HUES48 (cell line): ENCODE data around the gene APBA2.

Source experiments
- H3K27ac ChIP-seq: one replicate; pipeline ENCODE4 v1.7.0; 2013; ENCODE audit warnings: low read depth, low read length, inconsistent platforms
- H3K27me3 ChIP-seq: 2 replicates; pipeline ENCODE4 v1.6.1; 2013; ENCODE audit warnings: mild to moderate bottlenecking, low read length; ENCODE audit not compliant: control insufficient read depth, insufficient read depth
- H3K36me3 ChIP-seq: 2 replicates; pipeline ENCODE4 v1.6.1; 2013; ENCODE audit warnings: low read length; ENCODE audit not compliant: control insufficient read depth, insufficient read depth
- H3K4me1 ChIP-seq: 2 replicates; pipeline ENCODE4 v1.6.1; 2013; ENCODE audit warnings: mild to moderate bottlenecking, low read length; ENCODE audit not compliant: control insufficient read depth, insufficient read depth
- H3K4me3 ChIP-seq: 2 replicates; pipeline ENCODE4 v1.5.1; 2013; ENCODE audit warnings: mild to moderate bottlenecking, low read depth, low read length
- H3K9ac ChIP-seq: 2 replicates; pipeline ENCODE4 v1.6.1; 2013; ENCODE audit warnings: mild to moderate bottlenecking, low read depth, low read length, moderate library complexity
- H3K9me3 ChIP-seq: 2 replicates; pipeline ENCODE4 v1.6.1; 2013; ENCODE audit warnings: low read length; ENCODE audit not compliant: control insufficient read depth, insufficient read depth

The APBA2 gene

GRCh38 chr15:29134239-29134638 is 248.5 kb downstream of the APBA2 start:
- H3K4me3 ChIP-seq, result no peak overlapping the region
- H3K36me3 ChIP-seq, result no peaks in the 10 kb centered on the region
- no peak overlapping the region for H3K9ac ChIP-seq
- peaks cover 7% of the 10 kb centered on the region for H3K4me1 ChIP-seq
- no peaks in the 10 kb centered on the region for H3K27me3 ChIP-seq
- H3K9me3 ChIP-seq, result no peaks in the 10 kb centered on the region
- no peak overlapping the region for H3K27ac ChIP-seq

DNA sequence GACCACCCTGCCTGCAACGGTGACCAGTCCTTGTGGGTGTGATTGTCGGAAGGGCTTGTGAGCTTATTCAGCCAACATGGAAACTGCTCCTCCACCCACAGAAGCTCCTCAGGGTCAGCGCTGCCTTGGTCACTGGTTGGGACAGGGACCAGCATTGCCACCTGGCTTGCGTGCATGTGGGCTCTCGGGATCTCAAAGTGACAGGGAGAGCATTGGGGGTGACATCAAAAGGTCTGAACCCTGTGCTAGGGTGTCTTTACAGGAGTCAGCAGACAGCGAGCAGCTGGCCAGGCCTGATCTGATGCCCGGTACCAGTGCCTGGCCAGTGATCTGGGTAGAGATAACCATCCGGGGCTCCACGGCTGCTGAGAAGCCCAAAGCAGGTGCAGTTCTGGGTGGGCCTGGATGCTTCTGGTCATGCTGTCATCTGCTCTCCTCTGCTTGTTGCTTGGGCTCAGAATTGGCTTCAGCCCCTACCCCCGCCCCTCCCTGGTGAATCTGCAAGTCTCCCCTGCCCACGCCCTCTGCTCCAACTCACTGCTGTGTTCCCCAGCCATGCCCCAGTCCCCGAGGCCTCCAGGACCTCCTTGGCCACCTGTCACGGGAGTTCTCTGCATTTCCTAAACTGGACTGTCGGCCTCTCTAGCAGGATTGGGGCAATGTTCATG is 249.0 kb downstream of the APBA2 start:
- H3K4me1 ChIP-seq, result peaks cover 8% of the 10 kb centered on the region
- no peak overlapping the region for H3K9ac ChIP-seq
- H3K27ac ChIP-seq, result no peak overlapping the region
- no peaks in the 10 kb centered on the region for H3K9me3 ChIP-seq
- no peaks in the 10 kb centered on the region for H3K27me3 ChIP-seq
- no peak overlapping the region for H3K4me3 ChIP-seq
- no peaks in the 10 kb centered on the region for H3K36me3 ChIP-seq

- Histone ChIP-seq H3K27me3 (no peaks in the 10 kb centered on the region), H3K9ac (no peak overlapping the region), H3K36me3 (no peaks in the 10 kb centered on the region), H3K27ac (no peak overlapping the region), H3K4me1 (peaks cover 7% of the 10 kb centered on the region), H3K4me3 (no peak overlapping the region), H3K9me3 (no peaks in the 10 kb centered on the region)
Measured at GRCh38 chr15:29135309-29135657, 249.5 kb downstream of the APBA2 start.

DNA sequence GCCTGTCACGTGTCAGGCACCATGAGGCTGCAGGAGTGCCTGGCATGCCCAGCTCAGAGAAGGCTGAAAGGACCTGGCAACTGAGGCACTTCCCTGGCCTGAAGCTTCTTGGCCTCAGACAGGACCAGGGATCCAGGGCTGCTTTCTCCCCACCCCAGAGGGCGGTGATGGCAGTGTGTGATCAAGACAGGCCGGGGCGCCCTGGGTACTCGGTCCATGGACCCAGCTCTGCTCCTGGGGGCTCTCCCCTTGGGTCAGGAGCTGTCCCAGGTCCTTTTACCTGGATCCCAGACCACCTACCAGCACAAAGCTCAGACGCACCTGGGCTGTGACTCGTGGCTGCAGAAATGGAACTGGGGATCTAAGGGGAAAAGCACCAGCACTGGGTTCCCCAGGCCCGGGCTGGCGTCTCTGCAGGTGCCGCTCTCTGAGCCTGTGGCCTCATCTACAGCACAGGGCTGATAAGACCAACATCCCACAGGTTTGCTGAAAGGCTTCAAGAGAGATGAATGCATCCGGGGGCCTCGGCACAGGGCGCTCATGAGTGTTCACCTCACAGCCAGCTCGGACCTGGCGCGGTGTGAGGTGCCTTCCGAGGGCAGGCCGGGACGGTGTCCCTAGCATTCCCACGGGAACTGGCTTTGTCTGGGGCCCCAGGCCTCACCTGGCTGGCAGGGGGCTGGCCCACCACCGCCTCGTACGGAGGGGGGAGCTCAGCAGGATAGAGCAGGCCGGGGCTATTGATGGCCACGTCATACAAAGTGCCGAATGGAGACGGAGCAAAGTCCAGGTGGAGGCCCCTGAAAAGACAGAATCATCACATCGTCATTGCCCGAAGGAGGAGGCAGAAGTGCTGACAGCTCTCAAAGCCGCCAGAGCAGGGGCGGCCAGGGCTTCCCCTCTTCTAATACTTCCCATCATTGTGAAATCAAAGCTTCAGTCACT is 250.2 kb downstream of the APBA2 start:
- no peaks in the 10 kb centered on the region for H3K27me3 ChIP-seq
- no peaks in the 10 kb centered on the region for H3K9me3 ChIP-seq
- H3K27ac ChIP-seq, result no peak overlapping the region
- H3K9ac ChIP-seq, result no peak overlapping the region
- H3K36me3 ChIP-seq, result no peaks in the 10 kb centered on the region
- H3K4me1 ChIP-seq, result peaks cover 14% of the 10 kb centered on the region
- H3K4me3 ChIP-seq, result no peak overlapping the region

DNA sequence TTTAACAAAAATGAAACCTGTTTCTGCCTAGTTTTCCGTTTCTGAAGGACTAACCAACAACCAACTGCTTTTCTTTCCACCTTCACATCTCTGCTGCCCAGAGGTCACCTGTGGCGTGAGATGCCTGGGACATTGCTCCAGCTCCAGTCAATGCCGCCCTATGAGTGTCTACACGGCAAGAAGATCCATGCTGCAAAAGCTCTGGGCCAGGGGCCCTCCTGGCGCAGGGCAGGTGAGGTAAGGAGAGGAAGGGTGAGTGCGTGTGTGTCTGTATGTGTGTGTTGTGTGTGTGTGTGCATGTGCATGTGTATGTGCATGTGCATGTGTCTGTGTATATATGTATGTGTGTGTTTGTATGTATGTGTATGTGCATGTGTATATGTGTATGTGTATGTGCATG is 252.5 kb downstream of the APBA2 start:
- no peak overlapping the region for H3K4me3 ChIP-seq
- H3K4me1 ChIP-seq, result peaks cover 14% of the 10 kb centered on the region
- no peak overlapping the region for H3K9ac ChIP-seq
- H3K9me3 ChIP-seq, result no peaks in the 10 kb centered on the region
- no peak overlapping the region for H3K27ac ChIP-seq
- no peaks in the 10 kb centered on the region for H3K36me3 ChIP-seq
- no peaks in the 10 kb centered on the region for H3K27me3 ChIP-seq

- peaks cover 14% of the 10 kb centered on the region for H3K4me1 ChIP-seq
- H3K4me3 ChIP-seq, result no peak overlapping the region
- no peaks in the 10 kb centered on the region for H3K36me3 ChIP-seq
- H3K9me3 ChIP-seq, result no peaks in the 10 kb centered on the region
- no peak overlapping the region for H3K27ac ChIP-seq
- H3K27me3 ChIP-seq, result no peaks in the 10 kb centered on the region
- H3K9ac ChIP-seq, result no peak overlapping the region
Measured at GRCh38 chr15:29139072-29139471, 253.3 kb downstream of the APBA2 start.

- Histone ChIP-seq H3K27ac (no peak overlapping the region), H3K36me3 (no peaks in the 10 kb centered on the region), H3K9ac (no peak overlapping the region), H3K4me3 (peak overlapping the region; percentile 50), H3K27me3 (no peaks in the 10 kb centered on the region), H3K9me3 (no peaks in the 10 kb centered on the region), H3K4me1 (peaks cover 14% of the 10 kb centered on the region)
Measured at GRCh38 chr15:29139540-29140459, 254.0 kb downstream of the APBA2 start.

- H3K27ac ChIP-seq, result no peak overlapping the region
- H3K4me3 ChIP-seq, result peak overlapping the region; percentile 50
- peaks cover 14% of the 10 kb centered on the region for H3K4me1 ChIP-seq
- no peaks in the 10 kb centered on the region for H3K27me3 ChIP-seq
- no peaks in the 10 kb centered on the region for H3K9me3 ChIP-seq
- no peak overlapping the region for H3K9ac ChIP-seq
- no peaks in the 10 kb centered on the region for H3K36me3 ChIP-seq
Measured at GRCh38 chr15:29140475-29141307, 254.9 kb downstream of the APBA2 start.

DNA sequence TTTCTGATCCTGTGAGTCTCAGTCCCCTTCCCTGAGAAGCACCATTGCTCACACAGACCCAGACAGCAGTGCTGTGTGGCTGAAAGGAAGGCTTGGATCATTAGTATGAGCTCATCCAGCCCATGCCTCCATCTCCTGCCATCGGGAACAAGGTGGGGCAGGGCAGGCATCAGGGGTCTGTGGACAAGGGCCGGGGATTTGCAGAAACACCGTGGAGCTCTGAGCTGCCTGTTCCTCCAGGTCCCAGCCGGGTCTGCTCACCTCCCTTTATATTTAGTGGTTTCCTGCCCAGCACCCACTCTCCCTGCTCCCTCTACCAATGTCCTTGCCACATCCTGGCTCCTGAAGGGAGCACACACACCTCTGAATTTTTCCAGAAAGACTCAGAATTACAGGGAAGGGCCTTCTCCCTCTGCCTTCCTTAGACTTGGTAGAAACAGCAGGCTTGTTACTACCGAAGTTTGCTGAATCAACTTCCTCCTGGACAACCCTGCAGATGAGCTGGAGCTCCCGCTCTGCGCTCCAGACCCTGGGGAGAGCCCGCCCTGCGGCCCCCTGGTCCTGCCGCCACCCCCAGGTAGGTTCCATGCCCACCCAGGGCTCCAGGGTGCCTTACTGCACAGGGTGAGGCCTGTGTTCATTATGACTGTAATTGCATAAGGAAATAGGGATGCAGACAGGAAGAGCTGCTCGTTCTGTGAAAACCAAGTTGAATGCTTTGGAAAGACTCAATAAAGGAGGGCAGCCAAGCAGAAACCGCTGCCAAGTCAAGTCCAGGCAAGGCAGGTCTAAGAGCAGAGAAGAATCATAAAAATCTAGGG is 255.7 kb downstream of the APBA2 start:
- H3K4me1 ChIP-seq, result peaks cover 14% of the 10 kb centered on the region
- no peak overlapping the region for H3K4me3 ChIP-seq
- no peaks in the 10 kb centered on the region for H3K36me3 ChIP-seq
- no peaks in the 10 kb centered on the region for H3K27me3 ChIP-seq
- H3K9me3 ChIP-seq, result no peaks in the 10 kb centered on the region
- no peak overlapping the region for H3K9ac ChIP-seq
- no peak overlapping the region for H3K27ac ChIP-seq
